ENCODE measurements around the gene PARD3.

DNA sequence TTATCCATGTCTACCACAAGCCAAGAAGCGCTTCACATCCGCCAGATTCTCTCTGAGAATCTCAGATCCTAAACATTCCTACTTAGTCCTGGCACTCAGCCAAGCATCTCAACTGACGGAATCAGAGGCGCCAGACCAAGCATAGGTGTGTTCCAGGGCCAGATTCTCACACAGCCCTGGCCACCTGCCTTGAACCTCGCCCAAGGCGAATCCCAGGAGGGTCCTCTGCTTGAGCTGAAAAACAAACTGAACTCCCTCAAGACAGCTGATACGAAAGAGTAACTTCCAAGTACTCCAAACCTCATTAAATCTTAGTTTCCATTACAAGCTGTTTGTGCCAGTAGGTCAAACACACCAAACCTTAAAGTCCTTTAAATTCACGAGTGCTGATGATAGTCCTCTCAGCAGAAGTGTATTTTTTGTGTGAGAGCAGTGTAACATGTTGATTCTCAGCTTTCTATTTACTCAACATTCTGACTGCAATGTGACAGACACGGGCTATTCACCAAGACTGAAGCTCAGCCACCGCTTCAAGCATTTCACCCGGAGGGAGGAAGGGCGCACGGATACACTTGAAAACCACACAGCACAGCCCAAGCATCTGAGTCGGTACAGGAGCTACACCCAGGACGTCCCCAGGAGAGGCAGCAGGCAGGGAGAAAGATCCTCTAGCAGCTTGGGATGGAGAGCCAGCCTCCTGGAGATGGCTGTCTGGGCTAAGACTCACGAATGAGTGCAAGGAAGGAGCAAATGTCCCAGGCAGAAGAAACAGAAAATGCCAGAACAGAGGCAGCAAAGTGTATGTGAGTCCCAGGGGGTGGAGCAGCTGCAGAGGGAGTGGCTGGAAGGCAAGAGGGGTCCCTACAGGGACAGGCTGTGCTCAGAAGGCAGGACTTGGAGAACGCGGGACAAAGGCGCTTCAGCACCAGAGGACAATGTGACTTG lies 6.0 kb downstream of the PARD3 start:
- TF ChIP-seq TCF12 (IDR thresholded peaks at IDR 0.05; ENCODE audit: low read depth, low read length) (no peak), KAT2A (conservative IDR thresholded peaks at IDR 0.05; ENCODE audit: control insufficient read depth, low read depth, low read length) (no peak), EED (IDR thresholded peaks at IDR 0.05; ENCODE audit: low read depth) (no peak), CTCF (IDR thresholded peaks at IDR 0.05 in 2 of 3, conservative IDR thresholded peaks at IDR 0.05 in 1 of 3; ENCODE audit: control insufficient read depth in 2 of 3, extremely low read depth in 1 of 3, insufficient read depth in 1 of 3, low read depth in 3 of 3, low read length in 3 of 3) (no peak), MYB (IDR thresholded peaks at IDR 0.05; ENCODE audit: borderline replicate concordance, low read depth, low read length) (no peak), YY1 (IDR thresholded peaks at IDR 0.05; ENCODE audit: low read depth, low read length) (no peak), POLR2A (IDR thresholded peaks at IDR 0.05; ENCODE audit: low read depth, low read length) (no peak), ZNF274 (IDR thresholded peaks at IDR 0.05; ENCODE audit: insufficient read depth, insufficient read length) (no peak), POLR2AphosphoS5 (IDR thresholded peaks at IDR 0.05; ENCODE audit: low read length) (no peak), MAX (IDR thresholded peaks at IDR 0.05; ENCODE audit: low read depth, low read length) (no peak), ESRRA (IDR thresholded peaks at IDR 0.05; ENCODE audit: low read length) (no peak)
- TF ChIP-seq, protein P1, sequence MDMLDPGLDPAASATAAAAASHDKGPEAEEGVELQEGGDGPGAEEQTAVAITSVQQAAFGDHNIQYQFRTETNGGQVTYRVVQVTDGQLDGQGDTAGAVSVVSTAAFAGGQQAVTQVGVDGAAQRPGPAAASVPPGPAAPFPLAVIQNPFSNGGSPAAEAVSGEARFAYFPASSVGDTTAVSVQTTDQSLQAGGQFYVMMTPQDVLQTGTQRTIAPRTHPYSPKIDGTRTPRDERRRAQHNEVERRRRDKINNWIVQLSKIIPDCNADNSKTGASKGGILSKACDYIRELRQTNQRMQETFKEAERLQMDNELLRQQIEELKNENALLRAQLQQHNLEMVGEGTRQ (IDR thresholded peaks at IDR 0.05; ENCODE audit: borderline replicate concordance, low read depth, low read length): no peak

Data from GM12878 (cell line).